Endothelial cell of umbilical vein (primary cell): ENCODE measurements around the gene GUCA2B. TPM values are rescaled to one million over a fixed set of nuclear protein-coding genes. Genes with fewer than 3 reads are reported as not detected.

Experiments used
- BruUV-seq: library from RNA; stranded (reverse); fragments of 400-500 nt; replicated peaks from 2 replicates; lab custom pipeline; 2021; lab: Mats Ljungman, UMichigan
- CTCF ChIA-PET: fragments of 300-600, 350-600 bp; sonication (Branson Sonifier 250); formaldehyde crosslinking; loops from one replicate; lab custom pipeline; 2021; ENCODE audit warnings: antibody characterized with exemption, inconsistent platforms; lab: Charles Lee
- POLR2A ChIA-PET: fragments of 300-600, 350-600 bp; sonication (Branson Sonifier 250); formaldehyde crosslinking; loops from one replicate; lab custom pipeline; 2021; ENCODE audit warnings: antibody characterized with exemption, inconsistent platforms; lab: Charles Lee
- DNase-seq: peaks from one replicate; pipeline ENCODE4 v3.0.0-alpha.2; 2011; ENCODE audit warnings: low read depth, low spot score
- FAIRE-seq: peaks from 2 replicates; lab custom pipeline; 2011; peaks lifted over from hg19 to GRCh38; lab: Jason Lieb, UNC
- H2AFZ ChIP-seq: 2 replicates; pipeline ENCODE4 v1.6.0; 2012; ENCODE audit warnings: low read depth, low read length, control low read depth, inconsistent platforms
- H3K27ac ChIP-seq: 2 replicates; pipeline ENCODE4 v1.5.1; 2011; ENCODE audit warnings: low read depth, mild to moderate bottlenecking, control low read depth, low read length, moderate library complexity; ENCODE audit not compliant: insufficient read depth
- H3K27me3 ChIP-seq, 2 experiments: 2 replicates each; pipeline versions ENCODE4 v1.6.0 to v1.6.1; 2011; ENCODE audit warnings: low read length in 2 of 2, mixed read lengths in 1 of 2; ENCODE audit not compliant: control insufficient read depth in 2 of 2, insufficient read depth in 2 of 2
- H3K36me3 ChIP-seq, 2 experiments: 2 replicates in 1 of 2; 3 replicates in 1 of 2; pipeline ENCODE4 v1.5.1; 2011; ENCODE audit warnings: low read length in 2 of 2, mild to moderate bottlenecking in 1 of 2, moderate library complexity in 1 of 2; ENCODE audit not compliant: control insufficient read depth in 2 of 2, insufficient read depth in 2 of 2; ENCODE audit errors: extremely low read depth in 1 of 2
- H3K4me1 ChIP-seq: 3 replicates; pipeline ENCODE4 v1.5.1; 2011; ENCODE audit warnings: mild to moderate bottlenecking, low read length; ENCODE audit not compliant: control insufficient read depth, insufficient read depth; ENCODE audit errors: extremely low read depth
- H3K4me2 ChIP-seq: 2 replicates; pipeline ENCODE4 v1.6.1; 2011; ENCODE audit warnings: low read length, control low read depth, mixed read lengths; ENCODE audit not compliant: insufficient read depth
- H3K4me3 ChIP-seq, 3 experiments: fragments of 200-600 bp in 1 of 3; sonication (generic), shearing (Covaris generic) in 1 of 3; replicated peaks in 1 of 3; 2 replicates each; pipeline ENCODE4 v1.5.1; 2011 to 2016; ENCODE audit warnings: control low read depth in 3 of 3, low read length in 3 of 3, mild to moderate bottlenecking in 2 of 3, inconsistent platforms in 1 of 3, low read depth in 1 of 3, moderate library complexity in 1 of 3; ENCODE audit not compliant: insufficient read depth in 1 of 3
- H3K79me2 ChIP-seq: 2 replicates; pipeline ENCODE4 v1.6.0; 2012; ENCODE audit warnings: low read length, inconsistent platforms; ENCODE audit not compliant: control insufficient read depth, insufficient read depth
- H3K9ac ChIP-seq: replicated peaks from 2 replicates; pipeline ENCODE3; 2011; ENCODE audit warnings: low read length, control low read depth; ENCODE audit not compliant: insufficient read depth; ENCODE audit errors: extremely low read depth
- H3K9me1 ChIP-seq: replicated peaks from 3 replicates; pipeline ENCODE4 v1.6.0; 2011; ENCODE audit warnings: mild to moderate bottlenecking, low read length; ENCODE audit not compliant: control insufficient read depth, insufficient read depth; ENCODE audit errors: extremely low read depth
- H3K9me3 ChIP-seq: replicated peaks from 2 replicates; pipeline ENCODE4 v1.5.1; 2012; ENCODE audit warnings: low read length, inconsistent platforms; ENCODE audit not compliant: control insufficient read depth, insufficient read depth
- H4K20me1 ChIP-seq: replicated peaks from 2 replicates; pipeline ENCODE3; 2011; ENCODE audit warnings: mild to moderate bottlenecking, low read length; ENCODE audit not compliant: control insufficient read depth, insufficient read depth; ENCODE audit errors: extremely low read depth
- EZH2 ChIP-seq: IDR thresholded peaks from 2 replicates; pipeline ENCODE4 v1.6.1; 2012; ENCODE audit warnings: borderline replicate concordance, low read depth, mild to moderate bottlenecking, moderate library complexity, low read length, inconsistent platforms; ENCODE audit not compliant: severe bottlenecking
- FOS ChIP-seq: IDR thresholded peaks from 2 replicates; pipeline ENCODE4 v1.6.1; 2011; ENCODE audit warnings: mild to moderate bottlenecking, low read length, moderate library complexity, borderline replicate concordance; ENCODE audit not compliant: insufficient read depth
- GATA2 ChIP-seq: IDR thresholded peaks from 2 replicates; pipeline ENCODE4 v1.7.0; 2011; ENCODE audit warnings: low read depth, mild to moderate bottlenecking, moderate library complexity, mixed read lengths, low read length; ENCODE audit not compliant: insufficient read length, insufficient read depth
- JUN ChIP-seq: IDR thresholded peaks from 2 replicates; pipeline ENCODE4 v1.6.1; 2011; ENCODE audit warnings: borderline replicate concordance, low read depth; ENCODE audit not compliant: insufficient read length, insufficient read depth
- MYC ChIP-seq: IDR thresholded peaks from one replicate; pipeline ENCODE4 v1.6.1; 2011; ENCODE audit warnings: mild to moderate bottlenecking, low read depth, low read length
- POLR2A ChIP-seq: IDR thresholded peaks from 2 replicates; pipeline ENCODE4 v1.6.1; 2012; ENCODE audit warnings: low read depth, mild to moderate bottlenecking, control low read depth, low read length
- POLR2AphosphoS5 ChIP-seq: IDR thresholded peaks from 2 replicates; pipeline ENCODE4 v1.6.1; 2012; ENCODE audit warnings: low read depth, mild to moderate bottlenecking, control low read depth, low read length, moderate library complexity; ENCODE audit not compliant: insufficient read depth
- dilution Hi-C: fragments of 300-500 bp; cut with MboI; formaldehyde crosslinking; loops from one replicate; pipeline ENCODE4 v1.15.0; 2019; ENCODE audit warnings: low sequenced_read_pairs; ENCODE audit not compliant: extremely low pct_ligation_motif_present
- intact Hi-C: fragments of 100-400 bp; cut with micrococcal nuclease; formaldehyde crosslinking; loops from one replicate; pipeline ENCODE4 v1.10.0; 2022
- polyA plus RNA-seq, 4 experiments: library from polyadenylated mRNA; depleted of rRNA in 3 of 4; stranded (reverse) in 3 of 4; unstranded in 1 of 4; fragments of >200 nt; gene quantifications; 2 replicates each; pipeline versions ENCODE4 v1.2.1 to v1.2.3, GENCODE V29; 2011 to 2012; ENCODE audit warnings: missing spikeins in 1 of 4
- total RNA-seq: library from RNA; stranded (reverse); gene quantifications from 2 replicates; pipeline ENCODE4 v1.2.3, GENCODE V29; 2021
- TF ChIP-seq, protein P1 (sequence below), 2 donors: IDR thresholded peaks; 1 replicate in 1 of 2; 2 replicates in 1 of 2; pipeline ENCODE4 v1.5.1; 2011; ENCODE audit warnings: low read length in 2 of 2, mild to moderate bottlenecking in 2 of 2, moderate library complexity in 2 of 2, control low read depth in 1 of 2, inconsistent platforms in 1 of 2, low read depth in 1 of 2; ENCODE audit not compliant: insufficient read depth in 1 of 2; ENCODE audit errors: extremely low read depth in 1 of 2
- TF ChIP-seq, protein P2 (sequence below): IDR thresholded peaks from 2 replicates; pipeline ENCODE4 v1.6.1; 2011; ENCODE audit not compliant: insufficient read depth, insufficient read length

Gene GUCA2B
- total and polyA plus RNA-seq, 2 donors (not counting 3 experiments of a cell fraction or from before 2014, with no cell fraction given): not detected

DNA sequence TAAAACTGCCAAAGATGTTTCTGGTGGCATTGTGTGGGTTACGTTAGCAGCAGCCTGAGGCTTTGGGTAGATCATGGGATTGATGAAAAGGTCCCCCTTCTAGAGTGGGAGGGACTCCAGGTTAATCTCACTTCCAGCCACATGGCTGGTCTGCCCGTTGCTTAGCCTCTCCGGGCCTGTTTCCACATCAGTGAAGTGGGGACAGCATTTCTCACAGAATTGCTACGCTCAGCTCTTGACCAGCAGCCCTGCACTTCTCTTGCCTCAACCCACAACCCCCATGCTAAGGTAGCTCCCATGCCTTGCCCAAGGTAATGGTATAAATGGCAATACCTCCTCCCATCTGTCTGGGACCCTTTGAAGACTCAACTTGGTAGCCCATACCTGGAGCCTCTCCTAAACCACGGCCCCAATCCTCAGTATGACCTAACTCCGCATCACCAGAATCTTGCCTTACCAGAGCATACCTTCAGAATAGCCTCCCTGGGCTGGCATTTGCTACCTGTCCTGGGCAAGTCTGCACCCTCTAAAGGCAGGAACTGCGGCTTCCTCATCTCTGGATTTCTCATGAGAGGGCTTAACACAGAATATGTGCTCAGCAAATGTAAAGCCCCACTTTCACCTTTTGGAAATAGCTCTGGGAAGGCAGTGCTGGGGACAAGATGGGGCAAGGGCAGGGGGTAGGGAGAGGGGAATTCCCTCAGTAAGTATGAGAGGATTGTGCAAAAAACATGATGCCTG, 22.3 kb downstream of the GUCA2B start:
- dilution Hi-C loops (no loop called here), intact Hi-C loops (loop anchor here (10.0 kb wide), 1 partner anchor 479 kb away; the partner anchor contains the start of gene PPIH)
- H3K4me2 ChIP-seq: no peak overlapping the region
- POLR2A ChIA-PET: no interaction called here
- H3K9me1 ChIP-seq: no peaks in the 10 kb centered on the region
- H2AFZ ChIP-seq: no peak overlapping the region
- no peaks in the 10 kb centered on the region for H3K79me2 ChIP-seq
- FAIRE-seq: no peak
- no TSS peak for BruUV-seq
- no peaks in the 10 kb centered on the region for H3K27me3 ChIP-seq
- H3K4me3 ChIP-seq: no peak overlapping the region
- peaks cover 17% of the 10 kb centered on the region for H3K4me1 ChIP-seq
- H3K9ac ChIP-seq: no peak overlapping the region
- DNase-seq: no peak
- CTCF ChIA-PET: no interaction called here
- H4K20me1 ChIP-seq: no peaks in the 10 kb centered on the region
- no peaks in the 10 kb centered on the region for H3K36me3 ChIP-seq
- no peak overlapping the region for H3K27ac ChIP-seq
- TF ChIP-seq FOS (no peak), GATA2 (no peak), JUN (no peak), POLR2AphosphoS5 (no peak), POLR2A (no peak), MYC (no peak), EZH2 (no peak)
- TF ChIP-seq, protein P1, sequence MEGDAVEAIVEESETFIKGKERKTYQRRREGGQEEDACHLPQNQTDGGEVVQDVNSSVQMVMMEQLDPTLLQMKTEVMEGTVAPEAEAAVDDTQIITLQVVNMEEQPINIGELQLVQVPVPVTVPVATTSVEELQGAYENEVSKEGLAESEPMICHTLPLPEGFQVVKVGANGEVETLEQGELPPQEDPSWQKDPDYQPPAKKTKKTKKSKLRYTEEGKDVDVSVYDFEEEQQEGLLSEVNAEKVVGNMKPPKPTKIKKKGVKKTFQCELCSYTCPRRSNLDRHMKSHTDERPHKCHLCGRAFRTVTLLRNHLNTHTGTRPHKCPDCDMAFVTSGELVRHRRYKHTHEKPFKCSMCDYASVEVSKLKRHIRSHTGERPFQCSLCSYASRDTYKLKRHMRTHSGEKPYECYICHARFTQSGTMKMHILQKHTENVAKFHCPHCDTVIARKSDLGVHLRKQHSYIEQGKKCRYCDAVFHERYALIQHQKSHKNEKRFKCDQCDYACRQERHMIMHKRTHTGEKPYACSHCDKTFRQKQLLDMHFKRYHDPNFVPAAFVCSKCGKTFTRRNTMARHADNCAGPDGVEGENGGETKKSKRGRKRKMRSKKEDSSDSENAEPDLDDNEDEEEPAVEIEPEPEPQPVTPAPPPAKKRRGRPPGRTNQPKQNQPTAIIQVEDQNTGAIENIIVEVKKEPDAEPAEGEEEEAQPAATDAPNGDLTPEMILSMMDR (IDR thresholded peaks at IDR 0.05; ENCODE audit: extremely low read depth in 1 of 2, insufficient read depth in 1 of 2, low read depth in 1 of 2, low read length in 2 of 2): no peak
- TF ChIP-seq, protein P2, sequence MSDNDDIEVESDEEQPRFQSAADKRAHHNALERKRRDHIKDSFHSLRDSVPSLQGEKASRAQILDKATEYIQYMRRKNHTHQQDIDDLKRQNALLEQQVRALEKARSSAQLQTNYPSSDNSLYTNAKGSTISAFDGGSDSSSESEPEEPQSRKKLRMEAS: no peak
- H3K9me3 ChIP-seq: no peaks in the 10 kb centered on the region
